Trophoblast cell (in vitro differentiated cells and primary cell): Measurements from ENCODE around the gene RIPK1.
A peak's percentile ranks its signal among the peaks of the same experiment; 100 is the strongest.

ENCODE experiments used
- DNase-seq, 2 donors: peaks; one replicate each; pipeline ENCODE4 v3.0.0-alpha.2; 2016
- H2AFZ ChIP-seq: 2 replicates; pipeline ENCODE4 v1.6.1; 2013; ENCODE audit warnings: low read length, moderate library complexity, mild to moderate bottlenecking; ENCODE audit not compliant: insufficient read depth, poor library complexity
- H2AK5ac ChIP-seq: 2 replicates; pipeline ENCODE4 v1.6.1; 2013; ENCODE audit warnings: mild to moderate bottlenecking, low read length
- H2BK120ac ChIP-seq: 2 replicates; pipeline ENCODE4 v1.6.1; 2013; ENCODE audit warnings: low read length, mild to moderate bottlenecking, moderate library complexity; ENCODE audit not compliant: insufficient read depth, poor library complexity
- H2BK12ac ChIP-seq: 2 replicates; pipeline ENCODE4 v1.6.1; 2013; ENCODE audit warnings: mild to moderate bottlenecking, low read length, moderate library complexity
- H2BK5ac ChIP-seq: 2 replicates; pipeline ENCODE4 v1.6.1; 2013; ENCODE audit warnings: low read length, low read depth, moderate library complexity, mild to moderate bottlenecking; ENCODE audit not compliant: poor library complexity
- H3K14ac ChIP-seq: 2 replicates; pipeline ENCODE4 v1.6.1; 2013; ENCODE audit warnings: mild to moderate bottlenecking, low read length
- H3K18ac ChIP-seq: 2 replicates; pipeline ENCODE4 v1.6.1; 2013; ENCODE audit warnings: mild to moderate bottlenecking, low read length
- H3K23ac ChIP-seq: 2 replicates; pipeline ENCODE4 v1.6.1; 2013; ENCODE audit warnings: low read length
- H3K27ac ChIP-seq: 2 replicates; pipeline ENCODE4 v1.5.1; 2013; ENCODE audit warnings: low read depth, mild to moderate bottlenecking, inconsistent platforms, low read length, moderate library complexity
- H3K27me3 ChIP-seq: 2 replicates; pipeline ENCODE4 v1.6.1; 2013; ENCODE audit warnings: inconsistent platforms, mild to moderate bottlenecking, low read length, moderate library complexity; ENCODE audit not compliant: insufficient read depth
- H3K36me3 ChIP-seq, 2 experiments: 1 replicate in 1 of 2; 2 replicates in 1 of 2; pipeline ENCODE4 v1.6.1; 2013; ENCODE audit warnings: low read length in 2 of 2, mild to moderate bottlenecking in 2 of 2, moderate library complexity in 1 of 2; ENCODE audit not compliant: insufficient read depth in 2 of 2, control insufficient read depth in 1 of 2
- H3K4ac ChIP-seq: 2 replicates; pipeline ENCODE4 v1.6.1; 2013; ENCODE audit warnings: low read depth, mild to moderate bottlenecking, low read length, moderate library complexity
- H3K4me1 ChIP-seq, 2 experiments: 1 replicate in 1 of 2; 2 replicates in 1 of 2; pipeline ENCODE4 v1.6.1; 2013; ENCODE audit warnings: low read length in 2 of 2, mild to moderate bottlenecking in 2 of 2, moderate library complexity in 1 of 2; ENCODE audit not compliant: insufficient read depth in 2 of 2, control insufficient read depth in 1 of 2
- H3K4me2 ChIP-seq: 2 replicates; pipeline ENCODE4 v1.6.1; 2013; ENCODE audit warnings: inconsistent platforms, mild to moderate bottlenecking, low read length, moderate library complexity
- H3K4me3 ChIP-seq: 2 replicates; pipeline ENCODE4 v1.5.1; 2013; ENCODE audit warnings: mild to moderate bottlenecking, low read depth, low read length, inconsistent platforms
- H3K79me1 ChIP-seq: one replicate; pipeline ENCODE4 v1.6.1; 2013; ENCODE audit warnings: low read length
- H3K79me2 ChIP-seq: 2 replicates; pipeline ENCODE4 v1.6.1; 2013; ENCODE audit warnings: low read length, mild to moderate bottlenecking; ENCODE audit not compliant: control insufficient read depth, insufficient read depth, poor library complexity
- H3K9ac ChIP-seq: 2 replicates; pipeline ENCODE4 v1.6.1; 2013; ENCODE audit warnings: mild to moderate bottlenecking, low read length
- H3K9me3 ChIP-seq: 2 replicates; pipeline ENCODE4 v1.6.1; 2013; ENCODE audit warnings: low read depth, mild to moderate bottlenecking, control low read depth, inconsistent platforms, low read length; ENCODE audit not compliant: insufficient read depth
- H4K12ac ChIP-seq: 2 replicates; pipeline ENCODE4 v1.6.1; 2013; ENCODE audit warnings: low read depth, mild to moderate bottlenecking, low read length, moderate library complexity
- H4K8ac ChIP-seq: 2 replicates; pipeline ENCODE4 v1.6.1; 2013; ENCODE audit warnings: low read depth, mild to moderate bottlenecking, low read length, moderate library complexity
- H4K91ac ChIP-seq: one replicate; pipeline ENCODE4 v1.6.1; 2013; ENCODE audit warnings: low read depth, mild to moderate bottlenecking, low read length, moderate library complexity
- WGBS: extraction: QIAGEN DNeasy Blood & Tissue Kit; methylation state at CpG from one replicate; pipeline ENCODE4 v1.1.7; 2013; ENCODE audit warnings: missing lambda C conversion rate; ENCODE audit not compliant: insufficient read length, insufficient coverage; ENCODE audit errors: extremely low coverage; 5-methylcytosine and 5-hydroxymethylcytosine counted together

Gene RIPK1

GRCh38 chr6:3119040-3119723 lies 50.9 kb downstream of the RIPK1 start:
- Histone ChIP-seq H2AK5ac (peak overlapping the region; percentile 65), H3K4ac (peak overlapping the region; percentile 18), H3K27ac (no peak overlapping the region), H4K8ac (peak overlapping the region; percentile 90), H2BK12ac (no peak overlapping the region), H3K4me3 (peak overlapping the region; percentile 99), H3K4me2 (peak overlapping the region; percentile 79), H2AFZ (peak overlapping the region; percentile 68), H3K23ac (no peak overlapping the region), H3K18ac (peak overlapping the region; percentile 93), H3K4me1 (peaks cover 0 to 2% of the 10 kb centered on the region in 2 experiments), H4K12ac (peak overlapping the region; percentile 91), H3K9me3 (no peaks in the 10 kb centered on the region), H3K14ac (peak overlapping the region; percentile 88), H4K91ac (peak overlapping the region; percentile 69), H3K79me2 (peaks cover 8% of the 10 kb centered on the region), H3K27me3 (no peaks in the 10 kb centered on the region), H2BK5ac (peak overlapping the region; percentile 59), H3K79me1 (peaks cover 6% of the 10 kb centered on the region), H3K9ac (peak overlapping the region; percentile 83), H3K36me3 (peaks cover 7 to 13% of the 10 kb centered on the region in 2 experiments), H2BK120ac (peak overlapping the region; percentile 69)
- no CpG with 5 or more reads among the region's 19 CpGs for WGBS
- DNase-seq, result peak; percentile 20 to 42

GRCh38 chr6:3120765-3121089 lies 52.4 kb downstream of the RIPK1 start:
- no peak overlapping the region for H3K14ac ChIP-seq
- no peaks in the 10 kb centered on the region for H3K9me3 ChIP-seq
- H4K8ac ChIP-seq, result no peak overlapping the region
- H3K4me1 ChIP-seq, result peaks cover 0 to 2% of the 10 kb centered on the region in 2 experiments
- H3K4me3 ChIP-seq, result no peak overlapping the region
- H3K79me1 ChIP-seq, result peaks cover 6% of the 10 kb centered on the region
- no CpG with 5 or more reads among the region's 5 CpGs for WGBS
- H3K79me2 ChIP-seq, result peaks cover 8% of the 10 kb centered on the region
- no peak overlapping the region for H2BK12ac ChIP-seq
- H2BK5ac ChIP-seq, result no peak overlapping the region
- H3K27ac ChIP-seq, result no peak overlapping the region
- no peak overlapping the region for H4K91ac ChIP-seq
- H3K4me2 ChIP-seq, result no peak overlapping the region
- no peaks in the 10 kb centered on the region for H3K27me3 ChIP-seq
- no peak overlapping the region for H3K4ac ChIP-seq
- H2AFZ ChIP-seq, result no peak overlapping the region
- no peak overlapping the region for H2BK120ac ChIP-seq
- no peak overlapping the region for H3K9ac ChIP-seq
- no peak overlapping the region for H2AK5ac ChIP-seq
- H3K36me3 ChIP-seq, result peaks cover under 1 to 3% of the 10 kb centered on the region in 2 experiments
- no peak overlapping the region for H3K18ac ChIP-seq
- no peak for DNase-seq
- H4K12ac ChIP-seq, result no peak overlapping the region
- H3K23ac ChIP-seq, result no peak overlapping the region

GRCh38 chr6:3122823-3123182 lies 54.5 kb downstream of the RIPK1 start:
- Histone ChIP-seq H3K9me3 (no peaks in the 10 kb centered on the region), H3K14ac (peak overlapping the region; percentile 25), H3K79me1 (peaks cover 6% of the 10 kb centered on the region), H2BK12ac (no peak overlapping the region), H3K18ac (no peak overlapping the region), H3K23ac (no peak overlapping the region), H2BK5ac (no peak overlapping the region), H2AK5ac (no peak overlapping the region), H3K9ac (peak overlapping the region; percentile 11), H3K27me3 (no peaks in the 10 kb centered on the region), H3K4me2 (no peak overlapping the region), H3K36me3 (peaks cover 3 to 4% of the 10 kb centered on the region in 2 experiments), H4K8ac (no peak overlapping the region), H4K91ac (no peak overlapping the region), H2AFZ (no peak overlapping the region), H4K12ac (peak overlapping the region; percentile 17), H3K4me3 (no peak overlapping the region), H3K79me2 (peaks cover 8% of the 10 kb centered on the region), H3K4ac (no peak overlapping the region), H2BK120ac (no peak overlapping the region), H3K4me1 (peaks cover 0 to 2% of the 10 kb centered on the region in 2 experiments), H3K27ac (no peak overlapping the region)
- WGBS, result no CpG with 5 or more reads among the region's 9 CpGs
- DNase-seq, result no peak

GRCh38 chr6:3124667-3125066 lies 56.4 kb downstream of the RIPK1 start:
- no peak overlapping the region for H3K18ac ChIP-seq
- H4K12ac ChIP-seq, result no peak overlapping the region
- no peak overlapping the region for H4K8ac ChIP-seq
- H2AK5ac ChIP-seq, result no peak overlapping the region
- no peak overlapping the region for H3K14ac ChIP-seq
- no peaks in the 10 kb centered on the region for H3K27me3 ChIP-seq
- H4K91ac ChIP-seq, result no peak overlapping the region
- H3K4me3 ChIP-seq, result no peak overlapping the region
- no peak overlapping the region for H3K9ac ChIP-seq
- H2BK12ac ChIP-seq, result no peak overlapping the region
- H2AFZ ChIP-seq, result no peak overlapping the region
- no CpG with 5 or more reads among the region's 8 CpGs for WGBS
- H2BK5ac ChIP-seq, result no peak overlapping the region
- H3K4me1 ChIP-seq, result no peaks in the 10 kb centered on the region
- H2BK120ac ChIP-seq, result no peak overlapping the region
- DNase-seq, result no peak
- H3K9me3 ChIP-seq, result no peaks in the 10 kb centered on the region
- no peak overlapping the region for H3K27ac ChIP-seq
- H3K36me3 ChIP-seq, result peaks cover 13% of the 10 kb centered on the region in 2 experiments
- H3K4me2 ChIP-seq, result no peak overlapping the region
- no peaks in the 10 kb centered on the region for H3K79me2 ChIP-seq
- no peak overlapping the region for H3K23ac ChIP-seq
- no peaks in the 10 kb centered on the region for H3K79me1 ChIP-seq
- H3K4ac ChIP-seq, result no peak overlapping the region
